SHP77 (cell line): ENCODE results near the gene TRPV2.

Experiments
- DNase-seq, 2 experiments: peaks; one replicate each; lab custom pipeline; 2025; lab: John Stamatoyannopoulos, UW

The TRPV2 gene

GRCh38 chr17:16407911-16408588, 7.3 kb upstream of the TRPV2 start:
- peak; percentile 97 to 99 for DNase-seq

DNA sequence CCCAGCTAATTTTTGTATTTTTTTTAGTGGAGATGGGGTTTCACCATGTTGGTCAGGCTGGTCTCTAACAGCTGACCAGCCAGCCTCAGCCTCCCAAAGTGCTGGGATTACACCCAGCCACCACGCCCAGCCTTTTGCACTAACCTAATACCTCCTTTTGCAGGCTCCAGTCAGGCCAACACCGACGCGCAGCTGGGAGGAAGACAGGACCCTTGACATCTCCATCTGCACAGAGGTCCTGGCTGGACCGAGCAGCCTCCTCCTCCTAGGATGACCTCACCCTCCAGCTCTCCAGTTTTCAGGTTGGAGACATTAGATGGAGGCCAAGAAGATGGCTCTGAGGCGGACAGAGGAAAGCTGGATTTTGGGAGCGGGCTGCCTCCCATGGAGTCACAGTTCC, 2.0 kb downstream of the TRPV2 start:
- DNase-seq, result no peak

- no peak for DNase-seq
Measured at GRCh38 chr17:16417896-16418684, 2.7 kb downstream of the TRPV2 start.

DNA sequence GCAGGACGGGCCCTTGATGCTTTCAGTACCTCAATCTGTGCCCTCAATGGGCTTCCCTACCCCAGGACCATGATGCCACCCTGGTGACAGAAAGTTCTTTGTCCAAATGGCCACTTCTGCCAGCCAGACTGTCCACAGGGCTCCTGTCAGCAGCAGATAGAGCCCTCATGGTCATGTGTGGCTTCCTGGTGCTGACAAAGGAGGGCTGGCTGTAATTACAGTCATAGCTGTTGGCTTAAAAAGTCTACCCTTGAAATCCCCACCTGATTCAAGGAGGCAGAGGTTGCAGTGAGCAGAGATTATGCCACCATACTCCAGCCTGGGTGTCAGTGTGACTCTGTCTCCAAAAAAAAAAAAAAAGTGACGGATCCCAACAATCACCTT, 3.3 kb downstream of the TRPV2 start:
- DNase-seq, result no peak

GRCh38 chr17:16419074-16419928, 3.9 kb downstream of the TRPV2 start:
- peak in 1 of 2 experiments; percentile 73 for DNase-seq

GRCh38 chr17:16419929-16420271, 4.5 kb downstream of the TRPV2 start:
- no peak for DNase-seq

- no peak for DNase-seq
Measured at GRCh38 chr17:16422416-16422815, 7.0 kb downstream of the TRPV2 start.

DNA sequence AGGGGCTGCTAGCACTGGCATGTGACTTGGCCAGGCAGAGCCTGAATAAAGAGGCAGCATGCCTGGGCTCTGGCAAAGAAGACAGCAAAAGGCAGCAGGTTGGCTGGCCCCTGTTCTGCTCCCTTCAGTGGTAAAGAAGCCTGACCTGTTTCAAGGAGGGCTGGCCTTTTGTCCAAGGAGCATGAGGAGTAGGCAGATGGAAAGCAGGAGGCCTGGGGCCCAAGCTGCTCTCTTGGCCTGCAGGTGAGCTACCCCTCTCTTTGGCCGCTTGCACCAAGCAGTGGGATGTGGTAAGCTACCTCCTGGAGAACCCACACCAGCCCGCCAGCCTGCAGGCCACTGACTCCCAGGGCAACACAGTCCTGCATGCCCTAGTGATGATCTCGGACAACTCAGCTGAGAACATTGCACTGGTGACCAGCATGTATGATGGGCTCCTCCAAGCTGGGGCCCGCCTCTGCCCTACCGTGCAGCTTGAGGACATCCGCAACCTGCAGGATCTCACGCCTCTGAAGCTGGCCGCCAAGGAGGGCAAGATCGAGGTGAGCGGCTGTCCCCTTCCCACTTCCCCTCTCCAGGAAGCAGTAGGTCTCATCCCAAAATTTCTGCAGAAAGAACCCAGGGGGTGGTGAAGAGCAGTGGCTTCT, 8.0 kb downstream of the TRPV2 start:
- DNase-seq, result no peak

DNA sequence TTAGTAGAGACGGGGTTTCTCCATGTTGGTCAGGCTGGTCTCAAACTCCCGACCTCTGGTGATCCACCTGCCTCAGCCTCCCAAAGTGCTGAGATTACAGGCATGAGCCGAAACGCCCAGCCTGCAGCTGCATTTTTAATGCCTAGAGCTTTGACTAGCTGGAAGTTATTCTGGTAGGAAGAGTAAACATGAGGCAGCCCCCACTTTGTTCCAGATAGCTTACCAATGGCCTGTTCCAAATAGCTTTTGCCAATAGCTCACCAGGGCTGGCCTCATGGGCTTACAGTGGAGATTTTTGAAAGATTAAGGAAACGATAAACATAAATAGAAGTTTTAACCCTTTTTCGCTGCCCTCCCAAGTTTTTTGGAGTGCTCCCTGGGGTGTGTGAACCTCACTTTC, 9.8 kb downstream of the TRPV2 start:
- DNase-seq, result peak; percentile 75 to 84

- DNase-seq, result peak; percentile 99 to 100
Measured at GRCh38 chr17:16425698-16426659, 10.6 kb downstream of the TRPV2 start.

DNA sequence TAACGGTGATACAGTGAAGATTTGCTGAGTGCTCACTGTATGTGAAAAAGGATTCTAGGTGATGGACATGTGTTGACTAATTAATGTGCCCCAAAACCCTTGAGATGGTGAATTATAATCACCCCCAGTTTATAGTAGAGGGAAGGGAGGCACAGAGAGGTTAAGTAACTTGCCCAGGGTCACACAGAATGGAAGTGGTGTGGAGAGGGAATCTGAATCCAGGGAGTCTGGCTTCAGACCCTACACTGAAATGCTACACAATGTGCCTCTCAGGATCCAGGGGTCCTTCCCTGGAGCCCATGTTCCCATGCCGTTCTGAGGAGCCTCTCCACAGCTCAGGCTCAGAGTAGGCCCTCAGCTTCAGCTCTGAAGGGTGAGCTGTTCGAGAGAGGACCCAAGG, 11.6 kb downstream of the TRPV2 start:
- DNase-seq, result no peak

GRCh38 chr17:16428098-16428882, 12.9 kb downstream of the TRPV2 start:
- DNase-seq, result peak; percentile 97 to 99

DNA sequence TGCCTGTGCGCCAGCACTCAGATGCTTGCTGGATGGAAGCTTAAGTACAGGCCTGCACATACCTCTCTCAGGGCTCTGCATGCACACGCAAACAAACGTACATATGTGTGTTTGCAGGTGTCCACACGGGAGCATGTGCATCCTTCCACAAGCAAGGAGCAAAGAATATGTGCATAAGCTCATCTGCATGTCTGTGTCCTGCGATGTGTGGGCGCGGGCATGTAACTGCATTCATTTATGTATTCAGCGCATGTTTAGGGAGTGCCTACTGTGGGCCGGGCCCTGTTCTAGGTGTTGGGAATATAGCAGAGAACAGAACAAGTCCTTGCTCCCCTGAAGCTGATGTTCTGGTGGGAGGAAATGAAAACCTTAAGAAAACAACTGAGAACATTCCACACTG, 13.7 kb downstream of the TRPV2 start:
- DNase-seq, result no peak

DNA sequence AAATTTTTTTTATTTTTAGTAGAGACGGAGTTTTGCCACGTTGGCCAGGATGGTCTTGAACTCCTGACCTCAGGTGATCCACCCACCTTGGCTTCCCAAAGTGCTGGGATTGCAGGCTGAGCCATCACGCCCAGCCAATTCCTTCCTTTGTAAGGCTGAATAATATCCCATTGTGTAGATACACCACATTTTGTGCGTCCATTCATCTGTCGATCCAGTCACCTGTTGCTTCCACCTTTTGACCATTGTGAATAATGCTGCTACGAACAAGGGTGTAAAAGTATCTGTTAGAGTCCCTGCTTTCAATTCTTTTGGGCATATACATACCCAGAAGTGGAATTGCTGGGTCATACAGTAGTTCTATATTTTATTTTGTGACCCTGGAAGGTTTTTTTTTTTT, 15.3 kb downstream of the TRPV2 start:
- DNase-seq, result no peak

GRCh38 chr17:16432017-16432416, 16.6 kb downstream of the TRPV2 start:
- peak; percentile 45 to 88 for DNase-seq

- no peak for DNase-seq
Measured at GRCh38 chr17:16433514-16433913, 18.1 kb downstream of the TRPV2 start.

- DNase-seq, result peak; percentile 73 to 76
Measured at GRCh38 chr17:16434662-16435061, 19.3 kb downstream of the TRPV2 start.

DNA sequence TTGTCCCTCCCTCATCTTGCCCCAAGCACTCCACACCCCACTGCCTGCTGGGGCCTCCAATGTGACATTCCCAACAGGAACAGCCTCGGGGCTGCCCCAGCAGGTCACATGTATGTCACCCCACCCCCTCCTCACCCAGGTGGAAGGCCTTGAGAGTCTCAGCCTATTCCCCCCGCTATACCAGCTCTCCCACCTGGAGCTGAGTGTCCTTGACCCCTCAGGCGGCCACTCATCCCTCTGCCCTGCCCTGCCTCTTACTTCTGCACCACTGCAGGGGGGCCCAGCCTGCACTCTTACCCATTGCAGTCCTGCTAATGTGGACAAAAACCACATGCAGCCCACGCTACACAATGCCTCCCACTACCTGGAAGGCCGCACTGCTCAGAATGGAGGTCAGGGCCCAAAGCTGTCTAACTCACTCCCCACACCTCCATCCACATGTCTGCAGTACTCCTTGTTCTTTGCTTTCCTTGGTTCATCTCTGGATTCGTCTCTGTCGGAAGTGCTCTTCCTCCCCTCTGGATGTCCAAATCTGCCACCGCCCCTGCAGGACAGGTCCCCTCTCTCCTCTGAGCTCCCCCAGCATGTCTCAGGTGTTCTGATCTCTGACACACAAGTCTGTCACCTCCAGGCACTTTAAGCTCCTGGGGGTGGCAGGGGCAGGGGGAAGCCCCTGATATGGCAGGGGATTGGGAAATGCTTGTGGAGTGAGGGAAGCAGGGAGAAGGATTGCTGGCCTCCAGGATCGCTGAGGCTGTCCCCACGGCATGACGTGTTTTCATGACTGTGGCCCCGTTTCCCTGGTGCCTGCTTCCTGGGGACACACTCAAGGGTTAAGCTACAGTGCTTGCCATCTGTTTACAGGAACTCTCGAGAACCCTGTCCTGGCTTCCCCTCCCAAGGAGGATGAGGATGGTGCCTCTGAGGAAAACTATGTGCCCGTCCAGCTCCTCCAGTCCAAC, 20.8 kb downstream of the TRPV2 start:
- DNase-seq, result no peak

- no peak for DNase-seq
Measured at GRCh38 chr17:16437083-16437482, 21.7 kb downstream of the TRPV2 start.
